ENCODE results near the gene IL10RB.
A peak's percentile ranks its signal among the peaks of the same experiment; 100 is the strongest.
"Not testable (repeated sequence)": the region's sequence is repeated elsewhere in the genome, so short reads cannot be mapped to it uniquely, and the experiment has no call there.

Gene IL10RB

DNA sequence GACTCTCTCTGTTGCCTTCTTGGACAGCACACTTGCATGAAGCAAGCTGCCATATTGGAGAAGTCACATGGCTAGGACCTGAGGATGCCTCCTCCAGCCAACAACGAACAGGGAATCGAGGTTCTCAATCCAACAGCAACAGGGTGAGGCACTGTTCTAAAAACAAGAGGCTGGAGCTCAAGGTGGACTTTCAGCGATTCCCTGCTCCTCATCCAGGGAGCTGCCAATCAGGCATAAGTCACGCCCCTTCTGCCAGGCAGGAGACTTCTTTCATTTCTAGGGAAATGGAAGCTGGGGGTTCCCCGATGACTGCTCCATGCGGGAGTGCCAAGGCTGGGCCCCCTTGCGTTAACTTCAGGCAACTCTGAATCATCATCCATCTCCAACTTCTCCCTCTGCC, 35.9 kb downstream of the IL10RB start:
- no peak for DNase-seq (ENCODE audit: low spot score)

DNA sequence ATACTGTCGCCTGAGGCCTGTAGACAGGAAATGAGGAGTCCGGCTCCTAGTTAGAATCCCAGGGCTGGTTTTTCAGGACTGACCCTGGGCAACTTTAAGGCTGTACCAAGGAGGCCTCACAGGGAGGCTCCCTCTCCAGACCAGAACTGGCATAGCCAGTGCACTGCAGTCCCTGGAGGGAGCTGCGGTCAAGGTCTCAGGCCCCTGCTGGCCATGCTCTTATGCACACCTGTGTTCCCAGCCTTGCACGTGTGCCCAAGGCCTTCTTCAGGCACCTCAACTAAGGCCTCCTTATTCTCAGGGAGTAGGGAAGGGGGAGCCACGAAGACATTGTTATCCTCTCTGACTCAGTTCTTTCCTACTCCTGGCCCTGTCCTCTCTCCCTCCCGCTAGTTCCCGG, 36.6 kb downstream of the IL10RB start:
- DNase-seq (ENCODE audit: low spot score), result no peak

DNA sequence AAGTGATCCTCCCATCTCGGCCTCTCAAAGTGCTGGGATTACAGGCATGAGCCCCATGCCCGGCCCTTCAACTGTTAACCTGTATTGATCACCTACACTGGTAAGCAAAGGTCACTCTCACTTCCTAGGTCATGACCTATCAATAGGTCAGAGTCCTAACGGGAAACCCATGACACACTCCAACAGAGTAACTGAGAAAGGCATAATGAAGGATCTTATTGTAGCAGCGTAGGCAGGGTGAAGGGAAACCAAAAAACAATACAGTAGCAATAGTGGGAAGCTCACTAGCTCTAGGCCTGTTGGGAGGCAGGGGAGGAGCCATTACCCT, 39.1 kb downstream of the IL10RB start:
- DNase-seq (ENCODE audit: low spot score), result no peak

DNA sequence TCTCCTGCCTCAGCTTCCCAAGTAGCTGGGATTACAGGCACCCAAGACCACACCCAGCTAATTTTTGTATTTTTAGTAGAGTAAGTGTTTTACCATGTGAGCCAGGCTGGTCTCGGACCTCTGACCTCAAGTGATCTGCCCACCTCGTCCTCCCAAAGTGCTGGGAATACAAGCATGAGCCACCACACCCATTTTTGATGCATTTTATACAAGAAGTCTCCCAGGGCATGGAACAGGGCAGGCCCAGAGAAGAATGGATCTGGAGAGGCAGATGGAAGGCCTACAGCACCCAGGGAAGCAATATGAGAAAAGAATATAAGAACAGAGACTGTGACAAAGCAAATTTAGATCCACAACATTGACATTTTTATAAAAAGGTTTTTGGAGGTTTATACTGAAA, 39.8 kb downstream of the IL10RB start:
- no peak for DNase-seq (ENCODE audit: low spot score)

DNA sequence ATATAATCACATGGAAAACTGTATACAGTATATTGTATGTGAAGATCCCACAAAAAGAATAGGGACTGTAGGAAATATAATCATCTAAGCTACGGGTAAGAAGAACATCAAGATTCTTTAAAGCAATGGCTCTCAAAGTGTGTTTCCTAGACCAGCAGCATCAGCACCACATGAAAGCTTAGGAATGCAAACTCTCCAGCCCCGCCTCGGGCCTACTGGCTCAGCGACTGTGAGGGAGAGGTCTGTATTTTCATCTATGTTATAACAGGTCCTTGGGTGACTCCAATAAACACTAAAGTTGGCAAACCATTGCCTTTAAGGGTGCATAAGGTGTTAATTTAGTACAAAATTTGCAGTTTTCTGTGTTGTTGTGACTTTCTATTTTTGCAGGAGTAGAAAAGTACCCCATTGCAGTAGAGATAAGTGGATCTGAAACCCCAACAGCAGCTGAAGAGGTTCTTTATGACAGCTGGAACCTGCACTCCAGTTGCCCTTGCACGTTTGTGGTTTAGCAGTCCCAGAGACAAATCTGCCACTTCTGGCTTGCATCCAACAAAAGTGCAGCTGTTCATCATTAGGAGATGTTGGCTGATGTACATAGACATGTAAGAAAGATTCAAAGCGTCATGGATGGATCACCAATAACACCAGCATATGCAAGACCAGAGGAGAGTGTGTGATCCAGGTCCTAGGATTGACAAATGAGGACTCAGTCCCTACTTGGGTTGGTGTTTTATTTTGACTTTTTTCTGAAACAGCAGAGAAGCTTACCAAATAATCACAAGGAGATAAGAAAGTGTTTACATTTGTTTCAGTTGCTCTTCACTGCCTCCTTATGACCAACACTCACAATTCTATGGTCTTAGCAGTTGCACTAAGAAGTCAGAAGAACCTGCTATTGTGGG, 42.7 kb downstream of the IL10RB start:
- DNase-seq (ENCODE audit: low spot score), result no peak

DNA sequence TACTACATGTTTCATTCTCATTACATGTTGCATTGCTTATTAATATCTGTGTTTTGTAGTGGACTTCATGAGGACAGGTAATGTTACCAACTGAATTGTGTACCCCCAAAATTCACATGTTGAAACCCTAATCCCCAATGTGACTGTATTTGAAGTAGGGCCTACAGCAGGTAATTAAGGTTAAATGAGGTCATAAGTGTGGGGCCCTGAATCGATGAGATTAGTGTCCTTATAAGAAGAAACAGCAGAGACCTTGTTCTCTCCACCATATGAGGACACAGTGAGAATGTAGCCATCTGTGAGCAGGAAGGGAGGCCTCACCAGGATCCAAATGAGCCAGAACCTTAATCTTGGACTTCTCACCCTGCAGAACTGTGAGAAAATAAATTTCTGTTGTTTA, 43.6 kb downstream of the IL10RB start:
- DNase-seq (ENCODE audit: low spot score), result no peak

DNA sequence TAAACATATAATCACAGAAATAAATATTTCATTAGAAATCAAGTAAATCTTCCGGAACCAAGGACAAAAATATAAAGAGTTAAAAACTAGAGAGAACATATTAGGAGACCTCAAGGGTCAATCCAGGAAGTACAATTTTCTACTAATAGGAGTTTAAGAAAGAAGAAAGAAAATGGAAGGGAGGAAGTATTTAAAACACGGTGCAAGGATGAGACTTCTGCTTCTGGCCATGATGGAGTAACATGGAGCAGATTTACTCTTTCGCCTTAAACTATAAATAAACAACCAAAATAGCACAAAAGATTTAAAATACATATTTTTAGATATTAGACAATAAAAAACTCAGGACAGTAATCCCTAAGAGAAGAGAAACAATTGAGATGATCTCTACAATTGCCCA, 46.0 kb downstream of the IL10RB start:
- DNase-seq (ENCODE audit: low spot score), result no peak

DNA sequence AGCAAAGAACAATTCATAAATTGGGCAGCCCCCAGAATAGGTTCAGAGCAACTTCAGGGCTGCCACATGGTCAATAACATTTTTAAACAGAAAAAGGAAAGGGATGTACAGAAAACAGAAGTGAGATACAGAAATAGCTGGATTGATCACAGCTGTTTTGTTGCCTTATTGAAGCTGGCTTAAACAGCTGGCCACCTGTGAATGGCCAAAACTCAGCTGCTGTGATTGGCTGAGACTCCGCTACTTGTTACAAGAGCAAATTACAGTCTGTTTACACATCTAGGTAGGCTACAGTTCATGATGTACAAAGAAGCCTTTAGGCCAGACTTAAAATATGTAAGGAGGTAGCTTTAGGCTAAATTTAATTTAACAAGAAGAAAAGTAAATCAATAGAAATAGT, 47.0 kb downstream of the IL10RB start:
- DNase-seq (ENCODE audit: low spot score), result no peak

DNA sequence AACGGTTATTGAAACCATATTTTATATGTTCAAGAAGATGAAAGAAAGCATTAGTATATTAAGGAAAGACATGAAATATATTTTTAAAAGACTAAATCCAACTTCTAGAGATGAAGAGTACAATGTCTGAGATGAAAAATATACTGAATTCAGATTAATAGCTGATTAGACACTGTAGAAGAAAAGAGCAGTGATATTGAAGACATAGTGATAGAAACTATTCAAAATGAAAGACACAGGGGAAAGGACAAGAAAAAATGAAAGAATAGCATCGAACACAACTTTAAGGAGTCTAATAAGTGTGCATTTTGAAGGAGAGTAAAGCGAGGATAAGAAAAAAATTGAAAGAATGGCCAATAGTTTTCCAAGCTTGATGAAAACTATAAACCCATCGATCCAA, 47.4 kb downstream of the IL10RB start:
- no peak for DNase-seq (ENCODE audit: low spot score)

DNA sequence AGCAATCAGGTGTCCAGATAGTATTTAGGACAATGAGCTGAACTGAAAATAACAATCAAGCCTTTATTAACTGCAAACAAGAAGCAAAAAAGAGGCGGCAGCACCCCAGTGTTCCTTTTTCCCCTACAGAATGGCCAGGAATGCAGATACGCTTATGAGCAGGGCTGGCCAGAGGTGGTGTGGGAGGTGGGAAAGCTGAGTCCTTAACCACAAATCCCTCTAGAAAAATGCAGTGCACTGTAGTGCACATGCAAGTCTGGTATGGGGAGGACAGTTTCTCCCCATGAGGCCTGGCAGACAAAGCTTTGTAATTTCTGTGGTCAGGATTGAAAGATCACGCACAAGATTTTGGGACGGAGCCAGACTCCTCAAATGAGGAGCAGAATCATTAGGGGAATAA, 47.9 kb downstream of the IL10RB start:
- DNase-seq (ENCODE audit: low spot score), result no peak

DNA sequence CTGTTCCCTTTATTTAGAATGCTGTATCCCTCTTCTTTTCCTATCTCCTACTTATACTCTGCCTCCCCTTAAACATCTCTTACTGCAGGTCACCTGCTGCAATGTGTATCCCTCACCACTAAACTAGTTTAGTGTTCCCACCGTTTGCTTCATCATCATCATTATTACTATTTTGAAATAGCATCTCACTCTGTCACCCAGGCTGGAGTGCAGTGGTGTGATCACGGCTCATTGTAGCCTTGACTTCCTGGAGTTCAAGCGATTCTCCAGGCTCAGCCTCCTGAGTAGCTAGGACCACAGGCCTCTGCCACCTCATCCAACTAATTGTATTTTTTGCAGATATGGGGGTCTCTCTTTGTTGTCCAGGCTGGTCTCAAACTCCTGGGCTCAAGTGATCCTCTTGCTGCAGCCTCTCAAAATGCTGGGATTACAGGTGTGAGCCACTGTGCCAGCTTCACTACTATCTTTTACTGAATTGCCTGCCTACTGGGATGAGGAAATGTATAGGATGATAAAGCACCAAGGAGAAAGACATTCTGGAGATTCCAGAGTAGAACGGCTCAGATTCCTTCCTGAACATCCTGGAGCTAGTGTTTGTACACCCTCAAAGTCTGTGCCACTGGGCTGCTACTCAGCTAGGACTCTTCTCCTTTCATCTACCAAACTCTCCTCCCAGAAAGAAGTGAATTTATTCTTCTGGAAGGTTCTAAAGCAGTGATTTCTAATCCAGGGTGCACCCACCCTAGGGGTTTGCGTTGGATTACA, 50.0 kb downstream of the IL10RB start:
- DNase-seq (ENCODE audit: low spot score), result no peak

DNA sequence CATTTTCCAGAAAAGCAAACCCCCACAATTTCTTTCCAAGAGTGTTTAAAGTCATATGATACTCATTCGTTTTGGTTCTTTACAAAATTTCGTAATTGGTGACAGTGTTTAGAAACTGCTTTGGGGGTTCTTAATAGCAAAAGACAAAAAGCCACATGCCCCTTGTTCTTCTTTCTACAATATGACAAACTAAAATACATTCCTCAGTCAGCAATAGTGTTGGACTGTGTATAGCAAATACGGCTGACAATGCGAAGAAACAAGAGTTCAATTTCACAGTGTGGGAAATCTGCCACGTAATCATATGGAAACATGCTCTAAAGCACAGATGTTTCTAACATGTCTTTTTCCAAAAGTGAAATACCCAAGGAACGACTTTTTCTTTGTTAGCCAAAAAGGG, 51.0 kb downstream of the IL10RB start:
- DNase-seq (ENCODE audit: low spot score), result no peak

DNA sequence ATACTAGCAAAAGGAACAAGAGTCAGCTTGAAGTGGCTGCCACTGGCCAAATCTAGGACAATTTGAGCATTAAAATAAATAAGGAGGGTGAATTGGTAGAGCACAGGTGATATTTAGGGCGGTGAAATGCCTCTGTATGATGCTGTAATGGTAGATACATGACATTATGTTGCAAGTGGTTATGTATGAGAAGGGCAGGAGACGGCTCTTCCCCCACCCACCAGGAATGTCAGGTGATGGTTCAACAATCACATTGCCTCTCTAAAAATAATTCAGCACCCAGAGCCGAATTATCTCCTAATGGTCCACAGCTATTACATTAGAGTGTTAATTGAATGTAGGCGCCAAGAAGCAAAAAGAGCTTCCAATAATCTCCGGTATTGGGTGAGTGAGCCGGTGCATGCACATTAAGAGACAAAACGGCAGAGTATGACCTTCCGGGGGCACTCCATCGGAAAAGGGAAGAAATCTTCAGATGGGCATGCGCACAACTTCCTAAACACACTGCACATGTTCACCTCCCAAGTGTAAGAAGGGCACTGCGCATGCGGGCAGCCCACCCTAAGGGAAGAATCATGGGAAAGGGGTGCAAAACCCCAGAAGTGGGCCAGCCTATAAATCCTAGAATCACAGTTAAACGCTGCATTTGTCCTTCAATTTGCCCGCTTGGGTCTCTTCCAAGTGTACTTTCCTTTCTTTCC, 51.8 kb downstream of the IL10RB start:
- DNase-seq (ENCODE audit: low spot score), result no peak

DNA sequence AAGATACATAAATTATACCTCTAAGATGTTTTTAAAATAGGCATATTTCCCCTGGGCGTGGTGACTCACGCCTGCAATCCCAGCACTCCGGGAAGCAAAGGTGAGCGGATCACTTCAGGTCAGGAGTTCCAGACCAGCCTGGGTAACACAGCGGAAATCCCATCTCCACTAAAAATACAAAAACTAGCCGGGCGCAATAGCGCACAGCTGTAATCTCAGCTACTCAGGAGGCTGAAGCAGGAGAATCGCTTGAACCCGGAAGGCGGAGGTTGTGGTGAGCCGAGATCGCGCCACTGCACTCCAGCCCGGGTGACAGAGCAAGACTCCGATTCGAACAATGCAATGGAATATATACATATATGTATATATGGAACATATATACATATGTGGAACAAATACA, 54.8 kb downstream of the IL10RB start:
- DNase-seq (ENCODE audit: low spot score), result not testable (repeated sequence)

DNA sequence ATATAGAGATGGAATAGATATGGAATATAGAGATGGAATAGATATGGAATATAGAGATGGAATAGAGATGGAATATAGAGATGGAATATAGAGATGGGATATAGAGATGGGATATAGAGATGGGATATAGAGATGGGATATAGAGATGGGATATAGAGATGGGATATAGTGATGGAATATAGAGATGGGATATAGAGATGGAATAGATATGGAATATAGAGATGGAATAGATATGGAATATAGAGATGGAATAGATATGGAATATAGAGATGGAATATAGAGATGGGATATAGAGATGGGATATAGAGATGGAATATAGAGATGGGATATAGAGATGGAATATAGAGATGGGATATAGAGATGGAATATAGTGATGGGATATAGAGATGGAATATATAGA, 57.4 kb downstream of the IL10RB start:
- DNase-seq (ENCODE audit: low spot score), result not testable (repeated sequence)

DNA sequence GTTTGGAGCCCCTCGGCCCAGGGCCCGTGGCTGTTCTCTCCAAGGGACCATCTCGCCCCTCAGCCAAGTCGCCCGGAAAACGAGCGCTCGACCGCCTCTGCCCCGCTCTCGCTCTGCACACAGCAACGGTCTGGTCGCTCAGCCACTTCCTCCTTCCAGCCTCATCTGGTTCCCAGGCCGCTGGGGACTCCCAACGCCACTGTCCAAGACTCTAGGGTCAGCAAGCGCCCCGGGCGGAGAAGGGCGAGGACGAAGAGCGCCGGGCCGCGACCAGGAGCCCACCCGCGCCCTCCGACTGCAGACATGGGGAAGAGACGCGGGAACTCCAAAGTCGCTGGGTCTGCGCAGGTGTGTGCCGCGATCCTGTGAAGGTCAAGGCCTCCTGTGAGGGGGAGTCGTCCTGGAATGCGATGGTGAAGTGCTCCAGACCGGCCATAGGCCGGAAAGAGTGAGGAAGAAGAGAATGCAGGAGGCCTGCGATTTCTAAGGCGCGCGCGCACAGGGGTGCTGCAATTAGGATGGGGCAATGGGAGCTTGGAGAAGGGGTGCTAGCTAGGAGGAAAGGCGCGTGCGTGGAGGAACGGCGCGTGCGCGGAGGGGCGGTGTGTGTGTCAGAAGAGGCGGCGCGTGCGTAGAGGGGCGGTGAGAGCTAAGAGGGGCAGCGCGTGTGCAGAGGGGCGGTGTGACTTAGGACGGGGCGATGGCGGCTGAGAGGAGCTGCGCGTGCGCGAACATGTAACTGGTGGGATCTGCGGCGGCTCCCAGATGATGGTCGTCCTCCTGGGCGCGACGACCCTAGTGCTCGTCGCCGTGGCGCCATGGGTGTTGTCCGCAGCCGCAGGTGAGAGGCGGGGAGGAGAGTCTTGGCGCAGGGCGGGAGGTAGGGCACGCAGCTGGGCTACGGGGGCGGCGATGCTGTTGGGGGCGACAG, 58.4 kb downstream of the IL10RB start, which contains the start of gene IFNAR1:
TSS of gene IFNAR1 (plus strand) at position 680 of the 931 bp plus-strand sequence. CDS start at position 766, 86 bp downstream.
- peak; percentile 98 for DNase-seq (ENCODE audit: low spot score)

DNA sequence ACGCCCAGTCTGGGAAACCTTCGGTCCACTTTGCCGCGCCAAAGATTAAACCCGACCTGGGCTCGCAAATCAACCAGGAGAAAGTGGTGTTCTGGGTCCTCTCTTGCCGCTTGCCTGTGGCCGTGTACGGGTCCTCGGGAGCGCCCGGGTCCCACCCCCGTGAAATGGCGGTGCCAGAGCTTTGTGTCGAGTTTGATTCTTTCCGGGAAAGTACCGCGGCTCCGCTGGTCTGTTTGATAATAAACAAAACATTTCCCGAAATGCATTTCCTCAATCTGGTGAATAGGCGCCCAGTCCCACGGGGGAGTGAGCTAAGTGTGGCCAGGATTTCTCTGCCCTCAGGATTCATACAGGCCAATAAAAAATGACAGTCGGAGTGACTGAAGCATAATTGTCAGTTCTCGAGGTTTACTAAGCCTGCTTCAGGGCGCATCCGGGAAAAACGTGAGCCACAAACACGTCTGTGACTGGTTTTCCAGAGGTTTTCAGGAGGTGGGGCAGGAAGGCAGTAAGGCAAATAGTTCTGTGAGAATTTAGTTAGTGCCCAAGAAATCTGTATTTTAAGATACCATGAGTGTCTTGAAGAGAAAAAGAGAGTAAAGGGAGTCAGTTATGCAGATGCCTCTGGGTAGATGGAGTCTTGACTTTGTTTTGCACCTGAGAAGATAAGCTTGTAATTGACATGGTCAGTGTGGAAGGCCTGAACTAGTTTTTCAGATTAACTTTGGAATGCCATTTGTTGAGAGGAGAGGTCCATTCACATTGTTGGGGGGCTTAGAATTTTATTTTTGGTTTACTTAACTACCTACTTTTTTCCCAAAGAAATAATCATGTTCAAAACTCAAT, 59.3 kb downstream of the IL10RB start:
- peak; percentile 50 for DNase-seq (ENCODE audit: low spot score)

DNA sequence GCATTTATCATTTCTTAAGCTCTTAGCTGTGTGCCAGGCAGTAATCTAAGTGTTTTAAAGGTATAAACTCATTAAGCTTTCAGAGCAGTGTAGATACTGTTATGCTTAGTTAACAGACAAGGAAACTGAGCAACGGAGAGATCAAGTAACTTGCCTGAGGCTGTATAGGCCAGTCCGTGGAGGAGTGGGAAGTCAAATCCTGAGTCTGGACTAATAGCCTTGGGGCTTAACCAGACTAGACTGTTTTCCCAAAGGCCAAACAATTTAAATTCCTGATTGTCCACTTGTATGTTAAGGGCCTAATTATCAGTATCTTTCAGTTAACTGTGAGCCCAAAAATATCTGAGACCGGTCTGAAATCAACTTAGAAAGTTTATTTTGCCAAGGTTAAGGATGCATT, 61.2 kb downstream of the IL10RB start:
- no peak for DNase-seq (ENCODE audit: low spot score)

DNA sequence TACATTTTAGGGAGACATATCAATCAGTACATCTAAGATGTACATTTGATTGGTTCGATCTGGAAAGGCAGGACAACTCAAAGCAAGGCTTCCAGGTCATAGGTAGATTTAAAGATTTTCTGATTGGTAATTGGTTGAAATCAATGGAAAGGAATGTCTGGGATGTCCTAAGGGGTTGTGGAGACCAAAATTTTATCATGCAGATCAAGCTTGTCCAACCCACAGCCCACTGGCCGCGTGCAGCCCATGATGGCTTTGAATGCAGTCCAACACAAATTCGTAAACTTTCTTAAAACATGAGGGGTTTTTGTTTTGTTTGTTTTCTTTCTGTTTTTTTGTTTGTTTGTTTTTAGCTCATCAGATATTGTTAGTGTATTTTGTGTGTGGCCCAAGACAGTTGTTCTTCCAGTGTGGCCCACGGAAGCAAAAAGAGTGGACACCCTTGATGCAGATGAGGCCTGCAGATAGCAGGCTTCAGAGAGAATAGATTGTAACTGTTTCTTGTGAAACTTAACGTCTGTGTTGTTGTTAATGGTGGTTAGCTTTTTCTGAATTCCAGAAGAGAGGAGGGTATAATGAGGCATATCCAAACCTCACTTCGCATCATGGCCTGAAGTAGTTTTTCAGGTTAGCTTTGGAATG, 61.7 kb downstream of the IL10RB start:
- DNase-seq (ENCODE audit: low spot score), result no peak

DNA sequence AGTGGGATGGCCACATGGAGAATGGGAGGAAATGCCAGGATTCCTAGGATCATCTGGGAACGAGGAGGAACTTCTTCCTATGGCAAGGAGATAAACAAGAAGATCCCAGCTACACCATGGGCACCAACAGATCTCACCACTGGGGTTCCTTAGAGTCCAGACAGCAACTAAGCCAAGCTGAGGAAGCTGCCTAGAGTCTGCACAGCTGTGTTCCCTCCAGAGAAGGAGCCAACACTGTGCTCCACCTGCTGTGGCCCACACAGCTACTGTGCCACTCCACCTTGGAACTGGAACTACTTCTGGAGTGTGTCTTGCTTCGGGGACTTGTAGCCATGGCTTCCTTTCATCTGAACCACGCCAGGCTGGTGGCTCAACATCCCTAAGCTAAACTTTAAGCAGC, 64.6 kb downstream of the IL10RB start:
- no peak for DNase-seq (ENCODE audit: low spot score)
